Ecto neural progenitor cell (in vitro differentiated cells): ENCODE data around the gene TRAPPC12.
"Not testable (repeated sequence)": the region's sequence is repeated elsewhere in the genome, so short reads cannot be mapped to it uniquely, and the experiment has no call there.

ENCODE experiments used
- DNase-seq: peaks from one replicate; pipeline ENCODE4 v3.0.0-alpha.2; 2018; ENCODE audit warnings: low spot score

The TRAPPC12 gene

DNA sequence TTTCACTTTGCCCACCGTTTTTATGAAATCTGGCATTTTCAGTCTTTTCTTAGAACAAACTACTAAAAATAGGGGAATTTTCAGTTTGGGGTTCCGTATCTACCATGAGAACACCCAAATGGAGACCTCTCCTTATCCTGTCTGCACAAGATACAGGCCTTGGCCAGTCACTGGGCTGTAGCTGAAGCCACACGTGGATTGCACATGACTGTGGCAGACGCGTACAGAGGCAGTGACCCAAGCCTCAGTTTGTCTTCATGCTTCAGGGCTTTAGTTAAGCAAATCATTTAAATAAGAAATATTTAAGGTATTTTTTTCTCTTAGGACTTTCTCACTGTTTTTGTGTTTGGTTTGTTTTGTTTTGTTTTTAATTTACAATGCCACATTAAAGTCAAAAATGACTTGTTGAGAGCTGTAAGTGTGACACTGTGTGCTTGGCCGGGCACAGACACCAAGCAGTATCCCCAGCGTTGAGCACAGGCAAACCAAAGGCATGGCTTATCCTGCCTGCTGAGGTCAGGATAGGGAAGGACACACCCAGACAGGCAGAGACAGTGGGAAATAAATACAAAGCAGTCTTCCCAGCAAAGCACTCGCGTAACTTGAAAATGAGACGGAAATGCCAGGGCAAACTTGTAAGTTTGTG, 53.3 kb downstream of the TRAPPC12 start:
- DNase-seq: no peak

- DNase-seq: no peak
These were observed 53.8 kb downstream of the TRAPPC12 start for GRCh38 chr2:3433339-3433699.

- DNase-seq: no peak
These were observed 54.4 kb downstream of the TRAPPC12 start for GRCh38 chr2:3433776-3434400.

DNA sequence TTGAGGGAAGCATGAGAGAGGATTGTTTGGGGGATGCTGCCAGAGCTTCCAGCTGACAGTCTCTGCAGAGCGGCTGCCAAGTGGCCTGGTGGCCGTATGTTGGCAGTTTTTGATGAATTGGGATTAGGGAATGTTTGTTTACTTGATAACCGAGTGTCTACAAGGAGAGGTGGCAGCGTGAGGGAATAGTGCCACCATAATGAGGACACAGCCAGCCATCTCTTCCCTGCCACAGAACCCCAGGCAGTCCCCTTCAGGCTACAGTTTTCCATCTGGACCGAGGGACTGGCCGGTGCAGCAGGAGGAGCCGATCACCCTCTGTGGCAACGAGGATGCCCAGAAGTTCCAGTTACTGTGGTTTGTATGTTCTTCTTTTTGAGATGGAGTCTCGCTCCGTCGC, 55.2 kb downstream of the TRAPPC12 start:
- DNase-seq: no peak

- DNase-seq: no peak
These were observed 56.0 kb downstream of the TRAPPC12 start for GRCh38 chr2:3435445-3435844.

GRCh38 chr2:3440477-3440876, 61.0 kb downstream of the TRAPPC12 start:
- no peak for DNase-seq

- DNase-seq: no peak
These were observed 62.0 kb downstream of the TRAPPC12 start for GRCh38 chr2:3441465-3441864.

GRCh38 chr2:3442185-3442584, 62.7 kb downstream of the TRAPPC12 start:
- no peak for DNase-seq

- DNase-seq: no peak
These were observed 63.6 kb downstream of the TRAPPC12 start for GRCh38 chr2:3443083-3443482.

DNA sequence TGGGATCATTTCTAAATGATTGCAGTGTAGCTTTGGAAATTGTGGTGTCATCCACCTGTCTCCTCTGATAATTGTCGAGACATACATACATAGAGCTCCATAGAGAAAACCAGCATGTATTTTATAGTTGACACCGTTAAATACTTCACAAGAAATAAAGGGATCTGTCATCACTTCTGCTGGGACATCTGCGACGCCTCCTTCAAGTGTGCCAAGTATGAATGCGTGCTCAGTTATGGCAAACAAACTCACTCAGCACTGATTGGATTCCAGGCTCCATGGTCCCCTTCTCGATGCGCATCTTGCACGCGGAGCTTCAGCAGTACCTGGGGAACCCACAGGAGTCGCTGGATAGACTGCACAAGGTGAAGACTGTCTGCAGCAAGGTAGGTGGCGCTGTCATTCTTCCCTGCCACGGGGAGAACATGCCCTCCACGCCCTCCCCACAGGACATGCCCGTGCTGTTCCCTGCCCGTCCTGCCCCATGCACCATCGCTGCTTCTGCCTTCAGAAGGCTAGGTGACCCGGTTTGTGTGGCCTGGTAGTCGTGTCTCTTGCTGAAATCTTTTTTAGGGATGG, 64.1 kb downstream of the TRAPPC12 start:
- DNase-seq: no peak

DNA sequence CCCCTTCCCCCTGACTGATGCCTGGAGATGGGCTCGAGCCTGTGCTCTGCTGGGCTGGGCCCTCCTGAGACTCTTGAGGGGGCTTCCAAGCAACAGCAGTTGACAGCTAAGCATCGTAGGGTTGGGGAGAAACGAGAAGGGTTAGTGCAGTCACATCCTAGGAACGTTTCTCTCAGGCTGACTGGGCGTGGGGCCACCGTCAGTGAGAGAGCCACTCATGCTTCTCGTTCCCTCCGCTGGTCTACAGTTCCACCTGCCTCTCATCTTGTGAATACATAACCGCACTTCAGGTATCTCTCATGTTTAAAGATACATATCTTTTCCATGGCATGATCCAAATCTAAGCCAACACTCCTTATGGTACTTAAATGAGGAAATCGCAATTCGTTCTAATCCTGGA, 66.4 kb downstream of the TRAPPC12 start:
- no peak for DNase-seq

DNA sequence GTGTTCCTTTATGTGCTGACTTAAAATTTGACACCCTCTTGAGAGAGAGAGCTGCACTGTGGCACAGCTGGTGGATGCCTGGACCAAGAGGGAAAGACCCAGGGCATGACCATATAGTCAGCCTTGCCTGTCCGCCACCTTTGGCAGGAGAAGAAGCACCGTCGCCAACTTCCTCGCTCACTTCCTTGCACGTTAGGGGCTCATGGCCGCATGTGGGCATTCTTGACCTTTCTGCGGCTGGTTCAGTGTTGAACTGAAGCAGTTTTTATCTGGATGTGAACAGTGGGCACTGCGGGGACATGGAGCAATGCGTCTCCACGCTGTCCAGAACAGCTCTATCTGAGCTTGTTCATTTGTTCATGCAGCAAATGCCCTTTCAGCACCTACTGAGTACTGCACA, 66.9 kb downstream of the TRAPPC12 start:
- DNase-seq: no peak

DNA sequence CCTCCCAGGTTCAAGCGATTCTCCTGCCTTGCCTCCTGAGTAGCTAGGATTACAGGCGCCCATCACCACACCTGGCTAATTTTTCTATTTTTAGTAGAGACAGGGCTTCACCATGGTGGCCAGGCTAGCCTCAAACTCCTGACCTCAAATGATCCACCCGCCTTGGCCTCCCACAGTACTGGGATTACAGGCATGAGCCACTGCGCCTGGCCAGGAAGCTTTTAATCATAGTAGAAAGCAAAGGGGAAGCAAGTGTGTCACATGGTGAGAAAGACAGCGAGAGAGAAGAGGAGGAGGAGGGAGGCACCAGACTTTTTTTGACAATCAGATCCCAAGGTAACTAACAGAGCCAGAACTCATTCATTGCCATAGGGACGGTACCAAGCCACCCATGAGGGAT, 67.7 kb downstream of the TRAPPC12 start:
- DNase-seq: not testable (repeated sequence)

- DNase-seq: no peak
These were observed 68.4 kb downstream of the TRAPPC12 start for GRCh38 chr2:3447789-3448317.

DNA sequence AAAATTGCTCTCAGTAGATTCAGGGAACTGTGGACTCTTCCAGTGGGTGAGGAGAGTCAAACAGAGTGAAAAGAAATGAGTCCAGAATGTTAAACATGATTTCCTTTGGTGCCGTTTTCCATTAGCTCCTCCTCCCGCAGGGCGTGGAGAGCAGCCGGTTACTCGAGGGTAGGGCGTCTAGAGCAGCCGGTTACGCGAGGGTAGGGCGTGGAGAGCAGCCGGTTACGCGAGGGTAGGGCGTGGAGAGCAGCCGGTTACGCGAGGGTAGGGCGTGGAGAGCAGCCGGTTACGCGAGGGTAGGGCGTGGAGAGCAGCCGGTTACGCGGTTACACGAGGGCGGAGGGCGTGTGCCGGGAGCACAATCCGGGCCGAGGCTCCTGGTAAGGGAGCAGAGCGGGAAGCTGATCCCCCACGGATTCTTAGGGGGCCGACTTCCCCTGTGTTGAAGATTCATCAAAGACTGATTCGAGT, 69.0 kb downstream of the TRAPPC12 start:
- not testable (repeated sequence) for DNase-seq

- DNase-seq: no peak
These were observed 69.6 kb downstream of the TRAPPC12 start for GRCh38 chr2:3449086-3449485.

GRCh38 chr2:3449936-3450335, 70.4 kb downstream of the TRAPPC12 start:
- DNase-seq: no peak

DNA sequence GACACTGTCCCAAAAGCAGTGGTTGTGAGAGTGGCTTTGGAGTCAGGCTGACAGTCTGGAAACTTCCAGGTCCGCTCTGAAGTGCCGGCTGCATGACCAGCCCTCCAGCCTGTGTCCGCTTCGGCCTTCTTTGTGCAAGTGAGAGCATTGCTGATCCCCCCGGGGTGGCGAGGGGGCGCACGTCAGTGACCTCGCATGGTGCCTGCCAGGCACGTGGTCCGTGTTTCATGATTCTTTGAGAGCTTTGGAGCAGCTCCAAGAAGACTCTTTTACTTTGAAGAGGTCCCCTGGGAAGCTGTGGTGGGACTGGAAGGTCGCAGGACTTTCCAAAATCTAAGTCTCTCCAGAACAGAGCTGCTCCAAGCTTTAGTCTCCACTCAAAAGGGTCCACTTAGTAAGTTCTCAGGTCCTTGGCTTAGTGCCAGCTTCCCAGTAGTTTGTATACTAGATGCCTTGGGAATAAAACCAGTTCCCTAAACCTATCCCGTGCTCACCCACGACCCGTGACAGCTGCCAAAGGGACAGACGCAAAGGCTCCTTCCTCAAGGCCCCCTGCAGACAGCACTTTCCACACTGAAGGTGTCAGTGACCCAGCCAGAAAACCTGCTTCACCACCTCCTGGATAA, 71.0 kb downstream of the TRAPPC12 start:
- no peak for DNase-seq

GRCh38 chr2:3451169-3451568, 71.7 kb downstream of the TRAPPC12 start:
- DNase-seq: no peak

DNA sequence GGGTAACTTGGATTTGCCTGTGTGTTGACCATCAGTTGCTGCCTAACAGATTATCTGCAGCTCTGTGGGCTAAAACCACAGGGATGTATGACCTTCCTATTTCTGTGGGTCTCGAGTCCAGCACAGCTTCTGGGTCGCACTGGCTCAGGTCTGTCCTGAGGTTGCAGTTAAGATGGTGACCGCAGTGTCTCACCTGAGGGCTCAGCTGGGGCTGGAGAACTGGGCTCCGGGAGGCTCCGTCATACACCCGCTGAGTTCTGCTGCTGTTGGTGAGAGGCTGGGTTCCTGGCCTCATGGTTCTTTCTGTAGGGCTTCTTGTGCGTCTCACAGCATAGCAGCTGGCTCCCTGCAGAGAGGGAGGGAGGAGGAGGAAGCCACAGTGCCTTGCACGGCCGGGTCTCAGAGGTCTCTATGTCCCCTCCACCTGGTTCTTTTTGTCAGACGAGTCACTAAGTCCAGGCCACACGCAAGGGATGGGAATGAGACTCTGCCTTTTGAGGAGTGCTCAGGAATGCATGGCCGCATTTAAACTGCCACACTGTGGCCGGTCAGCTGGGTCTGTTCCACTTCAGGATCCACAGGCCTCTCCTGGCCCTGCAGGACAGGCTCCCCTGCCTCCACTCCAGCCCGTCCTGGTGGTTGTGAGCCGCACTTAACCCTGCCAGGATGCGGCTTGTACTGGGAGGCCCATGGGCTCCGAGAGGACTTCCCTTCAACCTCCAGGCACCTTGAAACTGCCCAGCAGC, 72.6 kb downstream of the TRAPPC12 start:
- DNase-seq: no peak

DNA sequence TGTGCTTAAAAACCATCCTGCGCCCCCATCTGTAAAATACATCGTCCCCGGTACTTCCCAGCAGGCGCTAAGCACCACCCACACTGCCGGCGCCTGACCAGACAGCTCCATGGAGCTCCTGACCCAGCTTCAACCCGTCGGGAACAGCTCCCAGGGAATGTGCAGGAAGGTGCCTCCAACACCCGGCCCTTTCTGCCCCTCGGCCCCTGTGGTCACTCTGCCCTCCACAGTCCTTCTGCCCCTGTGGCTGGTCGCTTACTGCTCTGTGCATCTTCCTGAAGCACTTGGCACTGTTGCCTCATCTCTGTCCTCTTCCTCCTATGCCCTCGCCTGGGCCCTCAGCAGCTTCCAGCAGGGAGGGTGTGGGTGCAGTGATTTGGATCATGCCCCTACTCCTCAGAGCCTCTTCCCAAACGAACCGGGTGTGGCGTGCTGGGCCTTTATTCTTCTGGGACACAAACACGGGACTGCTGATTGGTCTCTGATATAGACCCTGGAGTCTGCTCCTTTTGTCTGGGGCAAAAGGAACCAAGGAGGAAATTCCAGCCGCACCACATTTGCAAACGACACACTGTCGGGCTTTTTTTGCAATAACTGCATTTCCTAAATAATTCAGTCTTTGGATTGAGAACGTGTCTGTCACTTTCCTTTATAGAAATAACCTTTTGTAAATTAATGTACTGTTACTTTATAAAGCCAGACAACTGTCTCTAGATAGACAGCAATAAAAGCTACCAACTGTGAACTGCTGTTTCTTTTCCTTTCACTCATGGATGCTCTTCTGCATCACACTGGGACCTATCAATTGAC, 73.9 kb downstream of the TRAPPC12 start:
- DNase-seq: no peak
